IMR-90 (cell line): Measurements from ENCODE around the gene MLYCD.

Source experiments
- BHLHE40 ChIP-seq: fragments of 150-350 bp; IDR thresholded peaks from 2 replicates; pipeline ENCODE4 v1.6.1; 2016; ENCODE audit warnings: mild to moderate bottlenecking, low read depth, low read length
- CEBPB ChIP-seq: IDR thresholded peaks from 2 replicates; pipeline ENCODE4 v1.6.1; 2012; ENCODE audit warnings: low read depth, low read length, improper control_type of control experiment
- CTCF ChIP-seq: conservative IDR thresholded peaks from 2 replicates; pipeline ENCODE4 v1.5.1; 2012; ENCODE audit warnings: mild to moderate bottlenecking, low read depth, low read length, improper control_type of control experiment
- ELK1 ChIP-seq: fragments of 150-350 bp; IDR thresholded peaks from 2 replicates; pipeline ENCODE4 v1.6.1; 2016; ENCODE audit warnings: low read depth, mild to moderate bottlenecking, low read length, moderate library complexity, borderline replicate concordance
- FOS ChIP-seq: fragments of 150-350 bp; IDR thresholded peaks from 2 replicates; pipeline ENCODE4 v1.6.1; 2016; ENCODE audit warnings: low read depth, low read length
- MAZ ChIP-seq: IDR thresholded peaks from 2 replicates; pipeline ENCODE4 v1.6.1; 2012; ENCODE audit warnings: low read depth, mild to moderate bottlenecking, low read length, improper control_type of control experiment, moderate library complexity, borderline replicate concordance
- MXI1 ChIP-seq: IDR thresholded peaks from 2 replicates; pipeline ENCODE4 v1.6.1; 2012; ENCODE audit warnings: low read depth, mild to moderate bottlenecking, low read length, moderate library complexity, borderline replicate concordance
- NFE2L2 ChIP-seq: fragments of 150-350 bp; IDR thresholded peaks from 2 replicates; pipeline ENCODE4 v1.6.1; 2016; ENCODE audit warnings: low read depth, mild to moderate bottlenecking, low read length
- POLR2A ChIP-seq: IDR thresholded peaks from 2 replicates; pipeline ENCODE4 v1.6.1; 2012; ENCODE audit warnings: mild to moderate bottlenecking, low read depth, low read length
- RAD21 ChIP-seq: IDR thresholded peaks from 2 replicates; pipeline ENCODE4 v1.6.1; 2012; ENCODE audit warnings: low read length, improper control_type of control experiment
- RCOR1 ChIP-seq: IDR thresholded peaks from 2 replicates; pipeline ENCODE4 v1.6.1; 2012; ENCODE audit warnings: mild to moderate bottlenecking, low read length, improper control_type of control experiment; ENCODE audit not compliant: insufficient replicate concordance
- RFX5 ChIP-seq: IDR thresholded peaks from 2 replicates; pipeline ENCODE4 v1.8.0; 2012; ENCODE audit warnings: low read depth, mild to moderate bottlenecking, low read length, moderate library complexity
- SMC3 ChIP-seq: fragments of 150-350 bp; IDR thresholded peaks from 2 replicates; pipeline ENCODE4 v1.6.1; 2016; ENCODE audit warnings: low read depth, mild to moderate bottlenecking, antibody characterized with exemption, low read length, moderate library complexity
- USF2 ChIP-seq: fragments of 150-350 bp; IDR thresholded peaks from 2 replicates; pipeline ENCODE4 v1.6.1; 2017; ENCODE audit warnings: mild to moderate bottlenecking, antibody characterized with exemption, low read length, low read depth

- TF ChIP-seq CTCF (no peak), RAD21 (no peak), RCOR1 (no peak), FOS (no peak), CEBPB (no peak), MAZ (no peak), POLR2A (no peak), SMC3 (no peak), NFE2L2 (no peak), RFX5 (no peak), USF2 (no peak), MXI1 (no peak), BHLHE40 (no peak), ELK1 (no peak)
Observed at GRCh38 chr16:83930730-83931500, 32.0 kb downstream of the MLYCD start.
